GM18868 (cell line): ENCODE data around the gene MRPL50.

Source experiments
- ATAC-seq: cut with Tn5 transposase; IDR thresholded peaks from one replicate; pipeline ENCODE4 v1.9.1; 2021; ENCODE audit warnings: mild to moderate bottlenecking, moderate library complexity; ENCODE audit not compliant: unreplicated experiment

Gene MRPL50

GRCh38 chr9:101398068-101398929 lies at the start of gene MRPL50, which contains the start of gene ZNF189:
Gene MRPL50, minus strand, starts transcription at chr9:101398618. Its CDS starts 26 bp downstream, at chr9:101398592.
Gene ZNF189, plus strand, starts transcription at chr9:101398851. Its CDS starts 306 bp downstream, at chr9:101399157.
- peak; percentile 96 for ATAC-seq

- ATAC-seq: no peak
Observed at GRCh38 chr9:101446732-101447131, 48.3 kb upstream of the MRPL50 start.

DNA sequence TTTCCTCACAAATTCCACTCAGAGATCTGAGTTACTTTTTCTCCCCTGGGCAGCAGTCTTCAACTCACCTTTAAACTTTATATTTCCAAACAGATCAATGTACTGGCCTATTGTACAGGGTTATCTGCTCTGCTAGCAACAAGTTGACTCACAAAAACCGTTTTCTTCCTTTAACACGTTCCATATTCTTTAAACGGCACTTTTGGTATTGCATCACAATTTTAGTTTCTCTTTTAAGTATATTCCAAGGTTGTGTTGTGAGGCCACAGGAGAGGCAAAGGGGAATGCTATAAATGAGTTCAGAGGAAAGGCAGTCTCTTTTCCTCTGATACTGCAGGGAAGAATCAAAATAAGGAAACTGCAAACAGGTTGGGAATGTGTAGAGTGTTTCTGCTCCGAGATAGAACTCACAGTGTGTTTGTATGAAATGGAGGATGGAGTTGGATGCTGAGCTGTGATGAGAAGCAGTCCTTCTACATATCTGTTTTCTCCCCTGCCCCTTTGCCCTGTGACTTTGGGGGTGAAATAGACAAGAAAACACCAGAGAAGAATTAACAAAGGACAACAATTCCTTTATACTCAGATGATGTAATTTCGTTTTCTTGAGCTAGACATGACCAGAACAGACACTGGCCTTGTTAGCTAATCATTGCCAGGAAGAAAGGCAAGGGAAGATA lies 47.1 kb upstream of the MRPL50 start:
- no peak for ATAC-seq

- no peak for ATAC-seq
Observed at GRCh38 chr9:101443364-101443771, 45.0 kb upstream of the MRPL50 start.

- no peak for ATAC-seq
Observed at GRCh38 chr9:101442736-101443135, 44.3 kb upstream of the MRPL50 start.

DNA sequence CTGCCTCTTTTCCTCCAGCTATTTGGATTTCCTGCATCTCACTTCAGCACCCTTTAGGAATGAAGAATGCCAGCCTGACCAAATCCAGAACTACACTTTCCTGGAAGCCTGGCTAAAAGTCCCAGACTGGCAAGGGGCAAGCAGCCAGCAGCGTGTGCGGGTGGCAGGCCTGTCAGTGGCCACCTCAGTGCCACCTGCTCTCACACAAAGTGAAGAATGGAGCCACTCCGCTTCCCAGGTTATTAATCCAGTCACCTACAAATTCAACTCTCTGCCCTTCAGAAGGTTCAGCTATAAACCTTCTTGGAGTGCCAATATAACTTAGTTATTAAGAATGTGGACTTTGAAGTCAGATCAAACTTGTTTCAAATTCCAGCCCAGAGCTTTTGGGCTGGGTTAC lies 43.9 kb upstream of the MRPL50 start:
- ATAC-seq: no peak

GRCh38 chr9:101440714-101441230 lies 42.4 kb upstream of the MRPL50 start:
- ATAC-seq: no peak

DNA sequence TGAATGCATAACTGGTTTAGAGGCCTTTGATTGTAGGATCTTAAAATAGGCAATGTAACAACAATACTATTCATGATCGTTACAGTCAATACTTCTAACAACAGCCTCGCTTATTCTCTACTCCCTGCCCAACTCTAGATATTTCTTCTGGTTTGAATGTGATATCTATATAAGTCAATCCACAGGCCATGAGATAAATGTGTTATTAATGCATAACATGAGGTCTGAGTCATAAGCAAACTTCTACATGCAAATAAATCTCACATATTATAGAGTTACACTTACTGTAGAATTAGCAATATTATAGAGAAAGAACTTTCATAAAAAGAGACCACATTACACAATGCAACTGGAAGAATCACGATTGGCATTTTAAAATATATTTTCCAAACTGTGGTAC lies 40.1 kb upstream of the MRPL50 start:
- ATAC-seq: no peak

- no peak for ATAC-seq
Observed at GRCh38 chr9:101437806-101438232, 39.4 kb upstream of the MRPL50 start.

- no peak for ATAC-seq
Observed at GRCh38 chr9:101435601-101436079, 37.2 kb upstream of the MRPL50 start, which contains the start of gene ALDOB. Gene ALDOB, minus strand, starts transcription at chr9:101435774. Its CDS starts 4,887 bp downstream, at chr9:101430887.

DNA sequence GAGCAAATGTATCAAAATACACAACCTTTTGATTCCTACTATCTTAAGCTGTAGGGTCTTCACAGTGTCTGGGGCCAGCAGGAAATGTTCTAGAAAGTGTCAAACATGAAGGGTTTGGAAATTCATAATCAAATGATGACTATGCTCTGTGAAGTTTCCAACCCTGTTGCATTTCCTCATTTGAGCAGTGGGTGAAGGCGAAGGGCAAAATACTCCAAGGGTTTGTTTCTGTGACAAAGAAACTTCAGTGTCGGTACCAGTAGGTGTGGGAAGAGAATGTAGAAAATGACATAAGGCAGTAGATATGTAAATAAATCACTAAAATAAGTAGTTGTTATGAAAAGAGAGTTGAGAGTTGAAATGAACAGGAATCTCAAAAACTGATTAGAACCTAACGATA lies 36.6 kb upstream of the MRPL50 start:
- ATAC-seq: peak; percentile 61

GRCh38 chr9:101433229-101433628 lies 34.8 kb upstream of the MRPL50 start:
- no peak for ATAC-seq

DNA sequence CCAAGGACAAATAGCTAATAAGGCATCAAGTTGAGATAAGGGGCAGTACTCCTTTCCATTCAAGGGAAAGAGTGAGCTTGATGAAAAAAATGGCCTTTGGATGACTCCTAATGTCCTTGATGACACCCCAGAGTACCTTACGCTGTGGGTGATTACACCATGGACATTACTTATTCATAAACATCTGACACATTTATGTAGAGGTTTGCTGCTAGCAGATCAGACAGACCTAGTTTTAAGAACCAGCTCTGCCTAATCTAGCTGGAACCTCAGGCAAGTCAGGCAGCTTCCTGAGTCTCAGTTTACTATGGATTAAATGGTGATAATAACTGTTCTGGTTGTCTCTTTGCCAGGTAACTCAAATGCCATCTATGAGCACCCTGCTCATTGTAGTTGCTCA lies 34.3 kb upstream of the MRPL50 start:
- ATAC-seq: no peak

DNA sequence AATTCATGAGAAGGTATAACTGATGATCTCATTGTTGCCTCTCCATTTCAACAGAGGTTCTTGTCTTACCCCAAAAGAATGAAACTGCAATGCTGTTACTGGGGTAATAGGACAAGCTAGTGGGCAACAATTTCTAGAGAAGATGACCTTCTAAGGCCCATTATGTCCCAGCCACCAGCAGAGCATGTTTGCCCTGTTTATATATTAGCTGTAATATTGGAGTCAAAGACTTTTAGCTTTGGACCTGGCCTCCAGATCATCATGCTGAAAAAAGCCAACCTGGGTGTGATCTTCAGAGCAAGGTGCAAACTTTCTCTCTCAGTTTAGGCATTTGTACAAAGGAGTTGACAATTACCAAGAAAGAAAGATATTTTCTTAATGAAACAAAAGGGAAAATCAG lies 33.8 kb upstream of the MRPL50 start:
- ATAC-seq: no peak

DNA sequence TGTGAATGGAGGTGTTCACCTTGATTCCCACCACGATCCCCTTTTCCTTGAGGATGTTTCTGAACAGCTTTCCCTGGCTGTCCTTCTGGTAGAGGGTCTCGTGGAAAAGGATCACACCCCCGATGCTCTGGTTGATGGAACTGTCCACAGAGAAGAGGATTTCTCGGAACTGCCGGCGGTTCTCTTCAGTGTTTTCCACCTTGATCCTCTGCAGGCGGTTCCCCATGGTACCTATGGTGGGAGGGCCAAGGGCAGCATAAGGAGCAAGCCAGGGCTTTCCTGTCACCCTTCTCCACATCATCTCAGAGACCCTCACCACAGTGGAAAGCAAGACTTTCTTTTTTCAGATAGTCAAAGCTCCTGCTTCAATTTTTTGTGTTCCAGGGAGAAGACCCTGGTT lies 31.3 kb upstream of the MRPL50 start:
- no peak for ATAC-seq

DNA sequence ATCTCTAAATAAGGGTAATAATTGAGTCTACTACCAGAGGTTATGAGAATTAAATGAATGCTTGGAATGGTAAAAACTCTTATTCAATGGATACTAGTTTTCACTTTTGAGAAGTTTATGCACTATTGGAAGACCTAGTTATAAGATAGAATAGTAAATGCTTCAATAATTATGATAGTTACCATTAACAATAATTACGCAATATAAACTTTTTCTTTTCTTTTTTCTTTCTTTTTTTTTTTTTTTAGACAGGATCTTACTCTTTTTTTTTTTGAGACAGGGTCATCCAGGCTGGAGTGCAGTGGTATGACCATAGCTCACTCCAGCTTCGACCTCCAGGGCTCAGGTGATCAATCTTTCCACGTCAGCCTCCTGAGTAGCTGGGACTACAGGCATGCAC lies 30.5 kb upstream of the MRPL50 start:
- no peak for ATAC-seq

GRCh38 chr9:101427957-101428655 lies 29.7 kb upstream of the MRPL50 start:
- ATAC-seq: peak; percentile 83

- no peak for ATAC-seq
Observed at GRCh38 chr9:101427358-101427757, 28.9 kb upstream of the MRPL50 start.

DNA sequence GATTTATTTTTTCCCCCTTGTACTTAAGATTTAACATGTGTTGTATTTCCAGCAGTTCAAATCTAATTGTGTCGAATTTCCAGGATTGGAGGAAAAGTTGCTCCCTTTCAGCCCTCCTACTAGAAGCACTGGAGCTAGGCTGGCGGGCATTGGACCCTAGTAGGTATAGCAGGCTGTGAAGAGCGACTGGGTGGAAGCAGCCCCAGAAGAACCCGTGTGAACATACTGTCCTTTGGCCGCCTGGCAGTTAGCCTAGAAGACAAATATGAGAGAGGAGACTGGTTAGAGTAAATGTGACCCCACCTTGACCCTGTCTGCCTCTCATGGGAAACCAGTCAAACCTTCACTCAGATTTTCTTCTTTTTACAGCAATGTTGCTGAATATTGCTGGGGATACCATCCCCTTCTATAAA lies 23.2 kb upstream of the MRPL50 start:
- ATAC-seq: no peak

- ATAC-seq: no peak
Observed at GRCh38 chr9:101419863-101420262, 21.4 kb upstream of the MRPL50 start.
